ENCODE data around the gene MATR3. TPM values are rescaled to one million over a fixed set of nuclear protein-coding genes. Genes with fewer than 3 reads are reported as not detected.

MATR3 gene, protein sequence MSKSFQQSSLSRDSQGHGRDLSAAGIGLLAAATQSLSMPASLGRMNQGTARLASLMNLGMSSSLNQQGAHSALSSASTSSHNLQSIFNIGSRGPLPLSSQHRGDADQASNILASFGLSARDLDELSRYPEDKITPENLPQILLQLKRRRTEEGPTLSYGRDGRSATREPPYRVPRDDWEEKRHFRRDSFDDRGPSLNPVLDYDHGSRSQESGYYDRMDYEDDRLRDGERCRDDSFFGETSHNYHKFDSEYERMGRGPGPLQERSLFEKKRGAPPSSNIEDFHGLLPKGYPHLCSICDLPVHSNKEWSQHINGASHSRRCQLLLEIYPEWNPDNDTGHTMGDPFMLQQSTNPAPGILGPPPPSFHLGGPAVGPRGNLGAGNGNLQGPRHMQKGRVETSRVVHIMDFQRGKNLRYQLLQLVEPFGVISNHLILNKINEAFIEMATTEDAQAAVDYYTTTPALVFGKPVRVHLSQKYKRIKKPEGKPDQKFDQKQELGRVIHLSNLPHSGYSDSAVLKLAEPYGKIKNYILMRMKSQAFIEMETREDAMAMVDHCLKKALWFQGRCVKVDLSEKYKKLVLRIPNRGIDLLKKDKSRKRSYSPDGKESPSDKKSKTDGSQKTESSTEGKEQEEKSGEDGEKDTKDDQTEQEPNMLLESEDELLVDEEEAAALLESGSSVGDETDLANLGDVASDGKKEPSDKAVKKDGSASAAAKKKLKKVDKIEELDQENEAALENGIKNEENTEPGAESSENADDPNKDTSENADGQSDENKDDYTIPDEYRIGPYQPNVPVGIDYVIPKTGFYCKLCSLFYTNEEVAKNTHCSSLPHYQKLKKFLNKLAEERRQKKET
- 100 to 1,000 TPM; 343 to 366 (median 354) TPM for total RNA-seq

DNA sequence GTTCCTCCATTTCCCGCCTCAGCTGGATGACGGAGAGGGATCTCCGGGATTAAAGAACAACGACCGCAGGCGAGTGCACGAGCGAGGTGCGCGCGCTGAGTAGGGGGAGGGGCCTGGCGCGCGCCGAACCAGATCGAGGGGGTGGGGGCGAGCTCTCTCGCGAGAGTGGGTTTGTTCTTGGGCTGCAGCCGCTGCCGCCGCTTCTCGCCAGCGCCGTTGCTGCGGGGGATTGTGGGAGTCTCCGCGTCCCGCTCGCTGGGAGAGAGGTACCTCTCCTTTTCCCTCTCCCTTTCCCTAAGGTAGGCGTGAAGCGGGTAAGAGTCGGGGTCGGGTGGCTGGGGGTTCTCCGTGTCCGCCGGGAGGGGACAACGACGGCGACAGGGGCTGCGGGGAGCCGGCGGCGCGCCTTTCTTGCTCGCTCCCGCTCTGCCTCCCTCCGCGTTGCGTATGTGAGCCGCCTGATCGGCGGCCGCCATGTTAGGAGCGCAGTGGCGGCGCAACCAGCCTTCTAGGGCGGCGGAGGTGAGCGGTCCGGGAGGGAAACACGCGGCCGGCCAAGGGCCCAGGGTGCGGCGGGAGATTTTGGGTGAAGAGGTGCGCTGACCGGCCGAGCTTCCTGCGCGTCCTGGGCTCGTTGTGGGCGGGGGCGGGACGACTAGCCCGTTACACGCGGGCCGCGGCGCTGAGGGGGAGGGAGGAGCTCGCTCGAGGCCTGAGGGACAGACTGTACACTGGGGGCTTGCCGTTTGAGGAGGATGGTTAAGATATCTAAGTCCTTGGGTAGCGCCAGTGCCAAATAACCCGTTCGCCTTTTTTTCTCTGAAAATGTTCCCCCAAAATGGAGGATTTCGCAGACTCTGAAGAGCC, at the start of gene MATR3:
Gene MATR3 (plus strand): TSS at position 234 of the 867 bp plus-strand sequence. CDS start 13,676 bp downstream, outside the sequence.
- Histone ChIP-seq H3K4me1 (peaks cover 36 to 37% of the 10 kb centered on the region in 2 donors), H3K27me3 (no peaks in the 10 kb centered on the region), H3K27ac (peak within 1 kb of the TSS; percentile 99 to 100 (median 100)), H3K4me3 (replicated peaks in 1 of 3) (peak within 1 kb of the TSS; percentile 59 to 94 (median 65)), H3K9me3 (no peaks in the 10 kb centered on the region), H3K36me3 (no peaks in the 10 kb centered on the region)
- DNase-seq = peak; percentile 95 to 96
- TF ChIP-seq, protein P1, sequence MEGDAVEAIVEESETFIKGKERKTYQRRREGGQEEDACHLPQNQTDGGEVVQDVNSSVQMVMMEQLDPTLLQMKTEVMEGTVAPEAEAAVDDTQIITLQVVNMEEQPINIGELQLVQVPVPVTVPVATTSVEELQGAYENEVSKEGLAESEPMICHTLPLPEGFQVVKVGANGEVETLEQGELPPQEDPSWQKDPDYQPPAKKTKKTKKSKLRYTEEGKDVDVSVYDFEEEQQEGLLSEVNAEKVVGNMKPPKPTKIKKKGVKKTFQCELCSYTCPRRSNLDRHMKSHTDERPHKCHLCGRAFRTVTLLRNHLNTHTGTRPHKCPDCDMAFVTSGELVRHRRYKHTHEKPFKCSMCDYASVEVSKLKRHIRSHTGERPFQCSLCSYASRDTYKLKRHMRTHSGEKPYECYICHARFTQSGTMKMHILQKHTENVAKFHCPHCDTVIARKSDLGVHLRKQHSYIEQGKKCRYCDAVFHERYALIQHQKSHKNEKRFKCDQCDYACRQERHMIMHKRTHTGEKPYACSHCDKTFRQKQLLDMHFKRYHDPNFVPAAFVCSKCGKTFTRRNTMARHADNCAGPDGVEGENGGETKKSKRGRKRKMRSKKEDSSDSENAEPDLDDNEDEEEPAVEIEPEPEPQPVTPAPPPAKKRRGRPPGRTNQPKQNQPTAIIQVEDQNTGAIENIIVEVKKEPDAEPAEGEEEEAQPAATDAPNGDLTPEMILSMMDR (IDR thresholded peaks at IDR 0.05) = peak in 1 of 6 experiments; percentile 5
- peak; percentile 89 to 97 for TF ChIP-seq POLR2A (IDR thresholded peaks at IDR 0.05)
- intact Hi-C loops (cut with DNase I) = loop anchor here (5.0 kb wide), 1 partner anchor 49 kb away; the partner anchor contains the start of gene PAIP2
- WGBS, 2 donors = 0 to 1% methylated on average over 14 to 45 of the region's 88 CpGs

DNA sequence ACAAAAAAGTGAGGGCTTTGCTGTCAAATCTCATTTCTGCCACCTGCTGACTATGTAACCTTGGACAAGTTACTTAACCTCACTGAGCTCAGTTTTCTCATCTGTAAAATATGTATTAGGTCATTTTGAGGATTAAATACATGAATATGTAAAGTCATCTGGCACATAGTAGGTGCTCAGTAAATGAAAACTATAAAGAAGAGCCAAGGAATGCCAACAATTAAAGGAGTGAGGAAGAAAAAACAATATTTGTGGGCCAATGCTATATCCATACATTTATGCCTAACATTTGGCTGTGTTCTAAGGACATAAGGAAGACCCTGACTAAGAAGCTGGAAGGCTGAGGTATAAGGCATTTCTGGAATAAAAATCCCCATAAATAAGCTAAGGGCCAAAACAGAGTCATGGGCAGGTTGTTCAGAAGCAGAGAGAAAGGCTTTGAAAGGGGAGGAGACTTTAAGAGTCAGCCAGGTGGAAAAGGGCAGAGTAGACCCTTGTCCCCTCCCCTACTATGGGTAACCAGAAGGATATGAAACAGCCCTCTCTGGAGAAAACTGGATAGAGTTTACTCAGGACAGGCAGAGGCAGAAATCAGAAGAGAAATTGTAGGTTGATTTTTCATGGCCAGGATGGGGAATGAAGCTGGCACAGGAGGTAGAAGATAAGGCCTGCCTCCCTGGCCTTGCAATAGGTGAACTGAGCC, 47.8 kb upstream of the MATR3 start:
- Histone ChIP-seq H3K4me3 (replicated peaks in 1 of 3) (no peak overlapping the region), H3K9me3 (no peaks in the 10 kb centered on the region), H3K4me1 (peaks cover 0 to 6% of the 10 kb centered on the region in 2 donors), H3K27me3 (no peaks in the 10 kb centered on the region), H3K27ac (no peak overlapping the region), H3K36me3 (no peaks in the 10 kb centered on the region)
- intact Hi-C loops (cut with DNase I) = loop anchor here (10.0 kb wide), 1 partner anchor 161 kb away; no protein-coding TSS in a partner anchor
- no peak for DNase-seq
- TF ChIP-seq POLR2A (IDR thresholded peaks at IDR 0.05) = no peak
- TF ChIP-seq, protein P1 (IDR thresholded peaks at IDR 0.05) = no peak

DNA sequence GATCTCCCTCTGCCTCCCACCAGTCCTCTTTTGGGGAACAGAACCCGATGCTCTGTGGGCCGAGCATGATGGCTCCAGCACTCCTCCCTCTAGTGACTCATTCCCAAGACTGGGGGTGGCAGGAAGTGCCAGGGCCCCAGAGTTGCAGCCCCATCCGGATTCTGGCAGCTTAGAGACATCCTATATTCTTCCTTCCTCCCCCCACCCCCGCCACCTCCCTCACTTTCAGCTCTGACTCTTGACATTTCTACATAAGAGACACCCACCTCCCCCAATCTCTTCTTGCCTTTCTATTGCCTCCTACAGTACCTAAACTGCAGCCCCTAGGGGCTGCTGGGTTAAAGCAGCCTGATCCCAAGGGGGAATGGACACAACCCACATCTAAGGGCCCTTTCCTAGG, 47.1 kb upstream of the MATR3 start:
- intact Hi-C loops (cut with DNase I) = loop anchor here (10.0 kb wide), 1 partner anchor 162 kb away; no protein-coding TSS in a partner anchor
- H3K4me1 ChIP-seq = peaks cover 0 to 6% of the 10 kb centered on the region in 2 donors
- no peaks in the 10 kb centered on the region for H3K36me3 ChIP-seq
- H3K4me3 ChIP-seq (replicated peaks in 1 of 3) = no peak overlapping the region
- no peak overlapping the region for H3K27ac ChIP-seq
- no peaks in the 10 kb centered on the region for H3K27me3 ChIP-seq
- no peak for DNase-seq
- TF ChIP-seq, protein P1 (IDR thresholded peaks at IDR 0.05) = no peak
- TF ChIP-seq POLR2A (IDR thresholded peaks at IDR 0.05) = no peak
- no peaks in the 10 kb centered on the region for H3K9me3 ChIP-seq
- 40 to 73% methylated on average over 4 of the region's 4 CpGs for WGBS, 2 donors

DNA sequence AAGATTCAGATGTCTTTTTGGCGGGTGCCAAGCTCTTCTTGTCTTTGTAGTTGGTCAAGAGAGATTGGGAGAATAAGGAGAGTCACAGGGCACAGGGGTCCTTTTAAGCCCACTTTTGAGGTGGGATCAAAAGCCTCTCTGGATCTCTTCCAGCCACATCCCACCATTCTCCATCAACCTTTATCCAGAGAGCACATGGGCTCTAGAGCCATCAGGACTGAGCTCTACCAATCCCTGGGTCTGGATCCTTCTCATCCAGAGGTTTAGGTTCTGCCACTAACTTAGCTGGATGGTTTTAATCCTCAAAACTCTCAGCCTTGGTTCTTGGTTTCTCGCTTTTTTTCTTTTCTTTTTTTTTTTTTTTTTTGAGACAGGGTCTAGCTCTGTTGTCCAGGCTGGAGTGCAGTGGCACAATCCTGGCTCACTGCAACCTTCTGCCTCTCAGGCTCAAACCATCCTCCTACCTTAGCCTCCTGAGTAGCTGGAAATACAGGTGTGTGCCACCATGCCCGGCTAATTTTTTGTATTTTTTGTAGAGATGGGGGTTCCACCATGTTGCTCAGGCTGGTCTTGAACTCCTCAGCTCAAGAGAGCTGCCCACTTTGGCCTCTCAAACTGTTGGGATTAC, 44.6 kb upstream of the MATR3 start:
- Histone ChIP-seq H3K9me3 (no peaks in the 10 kb centered on the region), H3K4me1 (peaks cover 0 to 6% of the 10 kb centered on the region in 2 donors), H3K27ac (no peak overlapping the region), H3K27me3 (no peaks in the 10 kb centered on the region), H3K4me3 (replicated peaks in 1 of 3) (no peak overlapping the region), H3K36me3 (no peaks in the 10 kb centered on the region)
- intact Hi-C loops (cut with DNase I) = loop anchor here (10.0 kb wide), 1 partner anchor 164 kb away; no protein-coding TSS in a partner anchor
- DNase-seq = no peak
- TF ChIP-seq, protein P1 (IDR thresholded peaks at IDR 0.05) = no peak
- no peak for TF ChIP-seq POLR2A (IDR thresholded peaks at IDR 0.05)
- WGBS, 2 donors = 91 to 99% methylated on average over 3 of the region's 3 CpGs

All from thyroid gland (tissue), 4 donors.